Large intestine (tissue), 12 donors: ENCODE measurements around the gene SH2D1B. TPM values are rescaled to one million over a fixed set of nuclear protein-coding genes. Genes with fewer than 3 reads are reported as not detected.
"Not testable (repeated sequence)": the region's sequence is repeated elsewhere in the genome, so short reads cannot be mapped to it uniquely, and the experiment has no call there.

ENCODE experiments used
- DNase-seq, 2 donors: peaks; one replicate each; pipeline versions ENCODE4 v3.0.0 to v3.0.0-alpha.2; 2013
- H3K27ac ChIP-seq: one replicate; pipeline ENCODE4 v1.5.1; 2013; ENCODE audit warnings: low read length
- H3K27me3 ChIP-seq: 2 replicates; pipeline ENCODE4 v1.6.1; 2013; ENCODE audit warnings: low read length; ENCODE audit not compliant: control insufficient read depth, insufficient read depth
- H3K36me3 ChIP-seq: 2 replicates; pipeline ENCODE4 v1.6.1; 2013; ENCODE audit warnings: low read length; ENCODE audit not compliant: control insufficient read depth, insufficient read depth
- H3K4me1 ChIP-seq: one replicate; pipeline ENCODE4 v1.6.1; 2013; ENCODE audit warnings: low read length; ENCODE audit not compliant: control insufficient read depth, insufficient read depth
- H3K4me3 ChIP-seq: one replicate; pipeline ENCODE4 v1.5.1; 2013; ENCODE audit warnings: low read length
- H3K9me3 ChIP-seq: one replicate; pipeline ENCODE4 v1.6.1; 2013; ENCODE audit warnings: mild to moderate bottlenecking, low read depth, low read length, moderate library complexity; ENCODE audit not compliant: control insufficient read depth
- WGBS: methylation state at CpG from one replicate; pipeline ENCODE4 v1.1.5; 2013; ENCODE audit warnings: low lambda C conversion rate; ENCODE audit not compliant: insufficient coverage; 5-methylcytosine and 5-hydroxymethylcytosine counted together
- long read RNA-seq, 11 donors: transcript quantifications; one replicate each; lab custom pipeline, GENCODE V29; 2026
- polyA plus RNA-seq: library from polyadenylated mRNA; unstranded; fragments of 120-200 nt; gene quantifications from one replicate; pipeline ENCODE4 v1.2.1, GENCODE V29; 2013

The SH2D1B gene
- 2.1 TPM for polyA plus RNA-seq
- long read RNA-seq, donor 1 = 0 reads
- long read RNA-seq, donor 2 = 0 reads
- long read RNA-seq, donor 3 = 0 reads
- long read RNA-seq, donor 4 = 0 reads
- long read RNA-seq, donor 5 = 0 reads
- long read RNA-seq, donor 6, partial matches to known transcripts = 131 of 133 reads
- long read RNA-seq, donor 6, other reads (novel, unspliced or antisense) = 0 of 133 reads
- long read RNA-seq, donor 7 = 0 reads
- long read RNA-seq, donor 8, partial matches to known transcripts = 0 of 2 reads
- long read RNA-seq, donor 8, other reads (novel, unspliced or antisense) = 0 of 2 reads
- long read RNA-seq, donor 9, partial matches to known transcripts = 0 of 1 reads
- long read RNA-seq, donor 9, other reads (novel, unspliced or antisense) = 0 of 1 reads
- long read RNA-seq, donor 10, partial matches to known transcripts = 0 of 2 reads
- long read RNA-seq, donor 10, other reads (novel, unspliced or antisense) = 0 of 2 reads
- long read RNA-seq, donor 11, partial matches to known transcripts = 0 of 2 reads
- long read RNA-seq, donor 11, other reads (novel, unspliced or antisense) = 0 of 2 reads

GRCh38 chr1:162412002-162412401, at the start of gene SH2D1B:
Gene SH2D1B, minus strand, starts transcription at chr1:162412136. Its CDS starts 120 bp downstream, at chr1:162412016.
- Histone ChIP-seq H3K36me3 (no peaks in the 10 kb centered on the region), H3K9me3 (no peaks in the 10 kb centered on the region), H3K27ac (no peak within 1 kb of the TSS), H3K4me3 (no peak within 1 kb of the TSS), H3K4me1 (no peaks in the 10 kb centered on the region), H3K27me3 (no peaks in the 10 kb centered on the region)
- no peak for DNase-seq
- no CpG with 5 or more reads among the region's 3 CpGs for WGBS

DNA sequence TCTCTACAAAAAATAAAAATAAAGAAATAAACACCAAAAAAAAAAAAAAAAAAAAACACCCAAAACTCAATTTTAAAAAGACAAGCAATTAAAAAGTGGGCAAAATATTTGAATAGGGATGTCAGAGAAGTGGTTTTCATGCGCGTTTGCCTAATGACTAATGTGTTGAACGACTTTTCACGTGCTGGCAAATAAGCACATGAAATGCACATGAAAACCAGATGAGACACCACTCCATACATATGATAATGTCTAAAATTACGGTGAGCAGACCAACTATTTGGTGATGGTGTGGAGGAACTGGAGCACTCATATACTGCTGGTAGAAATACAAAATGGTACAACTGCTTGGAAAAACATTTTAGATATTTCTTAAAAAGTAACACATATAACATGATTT, 46.3 kb upstream of the SH2D1B start:
- no peaks in the 10 kb centered on the region for H3K9me3 ChIP-seq
- no peaks in the 10 kb centered on the region for H3K27me3 ChIP-seq
- H3K4me1 ChIP-seq = no peaks in the 10 kb centered on the region
- no peak overlapping the region for H3K27ac ChIP-seq
- 100% methylated on average over 4 of the region's 5 CpGs for whole genome bisulfite sequencing
- no peak overlapping the region for H3K4me3 ChIP-seq
- DNase-seq = no peak
- H3K36me3 ChIP-seq = no peaks in the 10 kb centered on the region

GRCh38 chr1:162456323-162456722, 44.4 kb upstream of the SH2D1B start:
- no peak overlapping the region for H3K27ac ChIP-seq
- H3K4me3 ChIP-seq = no peak overlapping the region
- H3K27me3 ChIP-seq = no peaks in the 10 kb centered on the region
- no peaks in the 10 kb centered on the region for H3K4me1 ChIP-seq
- no peaks in the 10 kb centered on the region for H3K36me3 ChIP-seq
- 100% methylated on average over 3 of the region's 4 CpGs for WGBS
- DNase-seq = no peak
- no peaks in the 10 kb centered on the region for H3K9me3 ChIP-seq

DNA sequence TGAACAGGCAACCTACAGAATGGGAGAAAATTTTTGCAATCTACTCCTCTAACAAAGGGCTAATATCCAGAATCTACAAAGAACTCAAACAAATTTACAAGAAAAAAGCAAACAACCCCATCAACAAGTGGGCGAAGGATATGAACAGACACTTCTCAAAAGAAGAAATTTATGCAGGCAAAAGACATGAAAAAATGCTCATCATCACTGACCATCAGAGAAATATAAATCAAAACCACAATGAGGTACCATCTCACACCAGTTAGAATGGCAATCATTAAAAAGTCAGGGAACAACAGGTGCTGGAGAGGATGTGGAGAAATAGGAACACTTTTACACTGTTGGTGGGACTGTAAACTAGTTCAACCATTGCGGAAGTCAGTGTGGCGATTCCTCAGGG, 42.4 kb upstream of the SH2D1B start:
- not testable (repeated sequence) for H3K9me3 ChIP-seq, DNase-seq, H3K4me3 ChIP-seq, H3K36me3 ChIP-seq, H3K27me3 ChIP-seq, H3K27ac ChIP-seq, H3K4me1 ChIP-seq
- no CpG with 5 or more reads among the region's 3 CpGs for WGBS

GRCh38 chr1:162446946-162447345, 35.0 kb upstream of the SH2D1B start:
- Histone ChIP-seq H3K9me3 (no peaks in the 10 kb centered on the region), H3K36me3 (no peaks in the 10 kb centered on the region), H3K4me3 (no peak overlapping the region), H3K27ac (no peak overlapping the region), H3K27me3 (no peaks in the 10 kb centered on the region), H3K4me1 (no peaks in the 10 kb centered on the region)
- 100% methylated on average over 1 of the region's 2 CpGs for WGBS
- no peak for DNase-seq

DNA sequence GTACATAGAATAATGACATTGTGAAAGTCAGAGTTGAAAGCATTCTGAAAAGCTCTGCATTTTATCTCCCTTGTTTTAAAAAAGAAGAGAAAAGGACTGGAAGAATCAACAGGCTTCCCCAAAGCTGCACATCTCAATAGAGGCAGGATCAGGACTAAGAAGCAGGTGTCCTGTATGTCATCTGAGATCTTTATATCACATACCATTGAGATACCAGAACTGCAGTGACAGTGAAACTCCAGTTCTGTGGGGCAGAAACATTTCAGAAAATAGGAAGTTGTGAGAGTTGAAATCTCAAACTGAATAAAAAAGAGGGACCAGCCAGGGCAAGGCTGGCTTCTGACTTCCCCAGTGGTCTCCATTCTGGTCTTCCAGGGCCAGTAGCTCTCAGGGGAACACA, 33.0 kb upstream of the SH2D1B start:
- no peak for DNase-seq
- Histone ChIP-seq H3K9me3 (no peaks in the 10 kb centered on the region), H3K36me3 (no peaks in the 10 kb centered on the region)

GRCh38 chr1:162432977-162433713, 21.2 kb upstream of the SH2D1B start:
- not testable (repeated sequence) for DNase-seq, H3K4me3 ChIP-seq, H3K9me3 ChIP-seq, H3K4me1 ChIP-seq, H3K27me3 ChIP-seq, H3K36me3 ChIP-seq, H3K27ac ChIP-seq
- WGBS = no CpG with 5 or more reads among the region's 47 CpGs

More for the DNA sequence above, 33.0 kb upstream of the SH2D1B start:
- H3K4me1 ChIP-seq = no peaks in the 10 kb centered on the region
- peaks cover 6% of the 10 kb centered on the region for H3K27me3 ChIP-seq
- no peak overlapping the region for H3K27ac ChIP-seq
- no peak overlapping the region for H3K4me3 ChIP-seq

GRCh38 chr1:162430583-162430982, 18.6 kb upstream of the SH2D1B start:
- Histone ChIP-seq H3K27me3 (no peaks in the 10 kb centered on the region), H3K4me1 (no peaks in the 10 kb centered on the region), H3K36me3 (no peaks in the 10 kb centered on the region), H3K9me3 (peaks cover 3% of the 10 kb centered on the region), H3K4me3 (no peak overlapping the region), H3K27ac (no peak overlapping the region)
- WGBS = 80% methylated on average over 1 of the region's 4 CpGs
- peak in 1 of 2 donors; percentile 16 for DNase-seq

- Histone ChIP-seq H3K9me3 (no peaks in the 10 kb centered on the region), H3K4me1 (peaks cover 20% of the 10 kb centered on the region), H3K36me3 (no peaks in the 10 kb centered on the region), H3K4me3 (no peak overlapping the region), H3K27me3 (no peaks in the 10 kb centered on the region), H3K27ac (no peak overlapping the region)
- 100% methylated on average over 2 of the region's 10 CpGs for WGBS
- DNase-seq = no peak
Observed at GRCh38 chr1:162422662-162423375, 10.9 kb upstream of the SH2D1B start.
